IPS-NIHi11 (cell line): ENCODE data around the gene SLC2A5.

Experiments used
- DNase-seq: peaks from one replicate; pipeline ENCODE4 v3.0.0; 2012; ENCODE audit warnings: mixed read lengths, low spot score

The SLC2A5 gene

GRCh38 chr1:9062021-9062471 lies 7.4 kb downstream of the SLC2A5 start:
- DNase-seq = no peak

DNA sequence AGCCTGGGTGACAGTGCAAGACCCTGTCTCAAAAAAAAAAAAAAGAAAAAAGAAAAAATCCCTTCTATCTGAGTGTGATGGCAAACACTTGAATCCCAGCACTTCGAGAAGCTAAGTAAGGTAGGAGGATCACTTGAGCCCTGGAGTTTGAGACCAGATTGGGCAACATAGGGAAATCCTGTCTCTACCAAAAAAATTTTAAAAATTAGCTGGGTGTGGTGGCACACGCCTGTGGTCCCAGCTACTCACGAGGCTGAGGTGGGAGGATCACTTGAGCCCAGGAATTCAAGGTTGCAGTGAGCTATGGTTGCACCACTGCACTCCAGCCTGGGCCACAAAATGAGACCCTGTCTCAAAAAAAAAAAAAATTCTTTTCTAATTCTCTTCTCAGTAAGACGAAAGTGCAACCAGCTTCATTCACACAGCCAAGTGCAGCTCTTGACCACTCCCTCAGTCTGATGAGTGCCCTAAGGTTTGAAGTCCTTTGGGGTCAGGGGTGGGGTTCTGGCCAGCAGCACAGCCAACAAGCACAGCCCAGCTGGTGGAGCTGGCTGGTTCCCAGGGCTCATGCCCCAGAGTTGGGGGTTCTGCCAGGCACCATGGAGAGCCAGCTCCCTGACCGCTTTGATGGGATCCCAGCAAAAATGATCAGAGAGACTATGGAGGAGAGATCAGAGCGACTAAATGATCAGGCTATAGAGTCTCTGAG lies 8.0 kb downstream of the SLC2A5 start:
- no peak for DNase-seq

GRCh38 chr1:9059891-9060744 lies 9.3 kb downstream of the SLC2A5 start:
- DNase-seq = no peak

DNA sequence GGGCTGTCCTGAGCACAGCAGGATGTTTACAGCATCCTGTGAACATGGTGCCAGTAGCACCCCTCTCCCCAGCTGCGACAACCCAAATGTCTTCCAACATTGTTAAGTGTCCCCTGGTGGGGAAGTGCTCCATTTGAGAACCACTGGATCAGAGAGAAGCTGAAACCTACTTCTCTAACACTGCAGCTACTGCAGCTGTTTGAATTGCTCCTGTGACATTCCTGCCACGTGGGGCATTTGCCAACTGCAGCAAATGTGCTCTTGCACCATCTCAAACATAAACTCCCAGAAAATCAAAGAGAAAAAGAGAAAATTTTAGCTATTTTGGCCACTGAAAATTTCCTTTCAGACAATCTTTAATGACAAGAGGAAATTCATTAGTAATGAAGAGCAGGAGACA lies 11.0 kb downstream of the SLC2A5 start:
- DNase-seq = no peak

DNA sequence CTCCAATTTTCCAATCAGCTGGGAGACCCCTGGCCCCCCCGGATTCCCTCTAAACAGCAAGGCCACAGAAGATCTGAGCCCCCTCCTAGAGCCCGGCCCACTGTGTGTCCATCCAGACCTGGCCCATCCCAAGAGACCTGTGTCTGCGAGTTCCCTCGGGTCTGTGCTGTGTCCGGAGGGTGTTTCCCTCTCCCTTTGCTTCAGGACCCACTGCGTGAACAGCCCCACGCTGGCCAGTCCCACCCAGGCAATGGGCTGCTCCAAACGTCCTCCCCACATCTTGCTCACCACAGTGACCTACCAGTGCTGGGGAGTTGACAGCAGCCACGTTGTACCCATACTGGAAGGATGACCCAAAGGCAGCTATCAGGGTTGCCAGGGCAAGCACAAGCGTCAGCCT lies 11.6 kb downstream of the SLC2A5 start:
- DNase-seq = no peak

- DNase-seq = no peak
Measured at GRCh38 chr1:9052272-9053049, 17.0 kb downstream of the SLC2A5 start.

DNA sequence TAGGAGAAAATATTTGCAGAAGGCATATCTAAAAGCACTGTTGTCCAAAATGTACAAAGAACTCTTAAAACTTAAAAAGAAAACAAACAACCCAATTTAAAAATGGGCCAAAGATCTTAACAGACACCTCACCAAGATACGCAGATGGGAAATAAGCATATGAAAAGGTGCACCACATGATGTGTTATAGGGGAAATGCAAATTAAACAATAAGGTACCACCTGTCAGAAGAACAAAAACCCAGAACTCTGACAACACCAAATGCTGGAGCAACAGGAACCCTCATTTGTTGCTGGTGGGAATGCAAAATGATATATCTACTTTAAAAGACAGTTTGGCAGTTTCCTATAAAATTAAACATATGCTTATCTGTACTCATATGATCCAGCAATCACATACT lies 18.1 kb downstream of the SLC2A5 start:
- no peak for DNase-seq

DNA sequence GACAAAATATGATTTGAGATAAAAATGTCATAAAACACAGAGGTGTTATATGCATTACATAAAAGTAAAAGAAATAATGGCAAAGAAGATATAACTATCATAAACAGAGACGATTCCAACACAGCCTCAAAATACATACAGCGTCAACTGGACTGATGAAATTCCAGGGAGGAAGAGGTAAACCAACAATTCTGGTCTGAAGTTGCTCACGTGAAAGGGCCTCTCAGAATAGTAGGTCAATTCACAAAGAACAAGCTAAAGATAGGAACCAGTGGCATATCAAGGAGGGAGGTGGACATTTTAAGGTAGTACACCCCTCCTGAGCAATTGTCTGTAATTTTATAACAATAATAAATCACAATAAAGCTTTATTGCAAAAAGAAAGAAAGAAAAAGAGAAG lies 18.6 kb downstream of the SLC2A5 start:
- DNase-seq = no peak

- no peak for DNase-seq
Measured at GRCh38 chr1:9048551-9048950, 20.9 kb downstream of the SLC2A5 start.

- DNase-seq = no peak
Measured at GRCh38 chr1:9047019-9047418, 22.4 kb downstream of the SLC2A5 start.

DNA sequence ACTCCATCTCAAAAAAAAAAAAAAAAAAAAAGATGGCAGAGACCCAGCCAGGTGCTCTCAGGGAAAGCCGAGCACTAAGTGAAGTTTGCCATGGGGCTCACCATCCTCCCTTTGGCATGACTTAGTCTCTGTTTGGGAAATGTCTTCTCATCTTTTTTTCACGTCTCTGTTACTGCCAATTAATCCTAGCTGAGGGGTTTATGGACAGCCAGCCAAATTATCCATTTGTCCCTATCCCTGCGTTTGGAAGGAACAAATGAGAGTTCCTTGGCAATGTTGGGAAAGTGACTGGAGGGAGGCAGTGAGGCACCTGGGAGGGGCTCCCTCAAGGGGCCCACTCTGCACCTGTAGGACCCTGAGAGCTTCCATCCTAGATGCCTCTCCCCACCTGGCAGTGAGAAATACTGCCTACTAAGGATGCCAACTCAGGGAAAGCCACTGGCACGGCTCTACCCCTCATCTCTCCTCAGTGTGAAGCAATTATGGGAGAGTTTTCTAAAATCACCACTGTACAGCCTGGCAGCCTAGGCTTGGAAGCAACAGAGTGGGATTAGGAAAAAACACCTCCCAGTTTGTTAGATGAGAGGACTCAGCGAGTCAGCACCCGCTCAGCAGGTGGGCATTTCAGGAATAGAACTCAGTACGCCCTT lies 23.4 kb downstream of the SLC2A5 start:
- DNase-seq = no peak

DNA sequence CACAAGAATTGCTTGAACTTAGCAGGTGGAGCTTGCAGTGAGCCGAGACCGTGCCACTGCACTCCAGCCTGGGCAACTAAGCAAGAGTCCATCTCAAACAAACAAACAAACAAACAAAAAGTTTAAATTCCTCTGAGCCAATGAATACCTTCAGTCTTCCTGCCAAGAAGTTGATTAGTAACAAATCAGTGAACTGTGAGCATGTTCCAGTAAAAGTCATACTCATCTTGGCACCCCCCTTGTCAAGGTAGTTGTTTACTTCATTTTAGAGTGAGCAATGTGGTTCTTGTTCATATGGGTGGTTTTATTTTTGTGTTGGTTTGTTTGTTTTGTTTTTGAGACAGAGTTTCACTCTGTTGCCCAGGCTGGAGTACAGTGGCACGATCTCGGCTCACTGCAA lies 25.2 kb downstream of the SLC2A5 start:
- DNase-seq = no peak

DNA sequence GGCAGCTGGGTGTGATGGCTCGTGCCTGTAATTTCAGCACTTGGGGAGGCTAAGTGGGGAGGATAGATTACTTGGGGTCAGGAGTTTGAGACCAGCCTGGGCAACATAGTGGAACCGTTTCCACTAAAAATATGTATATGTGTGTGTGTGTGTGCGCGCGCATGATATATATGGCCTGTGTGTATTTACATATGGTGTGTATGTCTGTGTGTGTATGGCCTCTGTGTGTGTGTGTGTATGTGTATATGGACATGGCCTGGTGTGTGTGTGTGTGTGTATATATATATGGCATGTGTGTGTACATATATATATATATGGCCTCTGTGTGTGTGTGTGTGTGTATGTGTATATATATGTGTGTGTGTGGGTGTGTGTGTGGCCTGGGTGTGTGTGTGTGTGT lies 27.2 kb downstream of the SLC2A5 start:
- DNase-seq = no peak

GRCh38 chr1:9041116-9041779 lies 28.2 kb downstream of the SLC2A5 start:
- no peak for DNase-seq

- no peak for DNase-seq
Measured at GRCh38 chr1:9040659-9041030, 28.8 kb downstream of the SLC2A5 start.

GRCh38 chr1:9039761-9040658 lies 29.4 kb downstream of the SLC2A5 start:
- no peak for DNase-seq

DNA sequence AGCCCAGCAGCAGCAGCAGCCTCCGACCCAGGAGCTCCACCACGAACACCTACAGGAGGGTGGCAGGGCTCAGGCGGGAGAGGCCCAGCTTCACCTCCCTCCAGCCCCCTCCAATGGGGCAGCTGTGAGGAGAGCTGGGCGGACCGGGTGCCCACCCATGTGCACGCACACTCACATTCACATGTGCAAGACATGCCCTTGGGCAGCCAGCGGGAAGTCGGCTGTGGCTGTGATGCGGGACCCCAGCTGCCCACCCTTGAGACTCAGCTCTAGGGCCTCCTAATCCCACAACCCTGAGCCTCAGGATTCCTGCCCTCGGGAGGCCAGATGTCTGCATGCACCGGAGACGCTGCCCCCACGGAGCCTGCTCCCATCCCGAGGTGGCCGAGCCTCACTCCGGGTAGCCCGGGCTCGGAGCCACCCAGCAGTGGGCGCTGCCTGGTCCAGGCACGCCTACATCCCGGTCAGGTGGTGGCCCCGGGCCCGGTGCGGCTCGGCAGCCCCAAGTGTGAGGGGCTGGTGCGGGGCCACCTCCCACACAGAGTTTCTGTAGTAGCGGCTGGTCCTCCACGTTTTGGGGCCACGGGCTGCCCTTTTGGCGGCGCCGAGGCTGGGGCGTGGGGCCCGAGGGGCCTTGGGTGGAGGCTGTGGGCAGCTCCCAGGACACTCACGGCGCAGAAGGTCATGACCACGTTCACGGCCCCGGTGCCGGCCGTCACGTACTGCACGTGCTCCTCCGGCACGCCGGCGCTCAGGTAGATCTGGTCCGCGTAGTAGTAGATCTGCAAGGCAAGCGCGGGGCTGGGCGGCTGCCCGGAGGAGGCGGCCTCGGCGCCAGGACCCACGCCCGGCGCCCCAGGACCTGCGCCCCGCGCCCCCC lies 30.3 kb downstream of the SLC2A5 start:
- no peak for DNase-seq

GRCh38 chr1:9038338-9038650 lies 31.1 kb downstream of the SLC2A5 start:
- no peak for DNase-seq

- no peak for DNase-seq
Measured at GRCh38 chr1:9037476-9038337, 31.7 kb downstream of the SLC2A5 start.
